Measurements from ENCODE around the gene KCNQ4.

KCNQ4 gene

DNA sequence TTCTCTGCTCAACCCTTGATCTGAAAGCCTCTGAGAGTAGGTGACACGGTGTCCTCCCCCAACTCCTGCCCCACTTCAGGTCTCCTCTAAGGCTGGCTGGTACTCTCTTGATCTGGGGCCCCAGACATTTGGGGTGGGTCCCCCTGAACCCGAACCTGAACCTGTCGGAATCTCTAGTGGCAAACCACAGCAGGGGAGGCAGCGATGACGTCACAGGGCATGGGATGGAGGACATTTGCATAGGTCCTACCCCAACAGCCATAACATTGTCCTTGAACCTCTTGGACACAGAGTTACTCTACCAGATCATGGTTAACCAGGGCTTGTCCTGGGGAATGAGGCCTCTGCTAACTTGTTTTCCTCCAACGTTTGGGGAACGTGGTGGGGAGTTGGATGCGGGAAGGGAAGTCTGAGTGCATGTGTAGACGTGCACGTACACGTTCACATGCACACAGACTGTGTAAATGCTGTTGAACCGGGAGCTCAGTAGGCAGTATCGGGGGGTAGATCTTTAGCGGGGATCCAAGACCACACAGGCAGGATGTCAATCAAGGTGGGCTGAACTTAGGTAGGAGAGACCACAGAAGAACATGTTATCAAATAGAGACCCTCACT, 46.2 kb downstream of the KCNQ4 start:
- no peaks in the 10 kb centered on the region for H3K9me3 ChIP-seq (ENCODE audit: low read length)
- H3K4me3 ChIP-seq (ENCODE audit: low read length), result no peak overlapping the region
- no peaks in the 10 kb centered on the region for H3K27me3 ChIP-seq (ENCODE audit: insufficient read depth, low read length)
- no peaks in the 10 kb centered on the region for H3K36me3 ChIP-seq (ENCODE audit: insufficient read depth, low read length)
- H3K4me1 ChIP-seq (ENCODE audit: insufficient read depth, low read length), result peaks cover 20% of the 10 kb centered on the region
- H2AFZ ChIP-seq (ENCODE audit: low read depth, low read length), result no peak overlapping the region

DNA sequence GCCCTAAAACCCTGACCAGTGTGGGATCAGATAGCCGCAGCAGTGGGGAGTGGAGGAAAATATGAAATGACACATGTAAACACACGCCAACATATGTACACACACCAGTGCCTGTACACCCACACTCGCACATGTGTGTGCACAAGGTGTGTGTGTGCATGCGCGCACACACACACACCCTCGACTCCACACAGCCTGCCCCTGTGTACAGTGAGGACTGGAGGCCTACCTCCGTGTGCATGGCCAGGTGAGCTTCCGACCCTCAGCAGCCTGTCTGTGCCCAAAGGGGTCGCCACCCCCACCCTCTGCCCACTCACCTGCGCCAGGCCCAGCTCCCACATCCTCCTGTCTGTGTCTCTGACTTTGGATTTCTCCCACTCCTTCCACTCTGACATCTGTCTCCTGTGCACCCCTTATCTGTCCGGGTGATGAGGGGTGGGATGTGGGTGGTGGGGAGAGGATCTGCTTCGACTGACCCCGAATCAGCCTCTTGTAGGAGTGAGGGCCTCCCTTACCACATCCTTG, 46.9 kb downstream of the KCNQ4 start:
- H3K27me3 ChIP-seq (ENCODE audit: insufficient read depth, low read length), result no peaks in the 10 kb centered on the region
- H3K9me3 ChIP-seq (ENCODE audit: low read length), result no peaks in the 10 kb centered on the region
- H3K4me1 ChIP-seq (ENCODE audit: insufficient read depth, low read length), result peaks cover 13% of the 10 kb centered on the region
- H3K36me3 ChIP-seq (ENCODE audit: insufficient read depth, low read length), result no peaks in the 10 kb centered on the region
- no peak overlapping the region for H3K4me3 ChIP-seq (ENCODE audit: low read length)
- no peak overlapping the region for H2AFZ ChIP-seq (ENCODE audit: low read depth, low read length)

DNA sequence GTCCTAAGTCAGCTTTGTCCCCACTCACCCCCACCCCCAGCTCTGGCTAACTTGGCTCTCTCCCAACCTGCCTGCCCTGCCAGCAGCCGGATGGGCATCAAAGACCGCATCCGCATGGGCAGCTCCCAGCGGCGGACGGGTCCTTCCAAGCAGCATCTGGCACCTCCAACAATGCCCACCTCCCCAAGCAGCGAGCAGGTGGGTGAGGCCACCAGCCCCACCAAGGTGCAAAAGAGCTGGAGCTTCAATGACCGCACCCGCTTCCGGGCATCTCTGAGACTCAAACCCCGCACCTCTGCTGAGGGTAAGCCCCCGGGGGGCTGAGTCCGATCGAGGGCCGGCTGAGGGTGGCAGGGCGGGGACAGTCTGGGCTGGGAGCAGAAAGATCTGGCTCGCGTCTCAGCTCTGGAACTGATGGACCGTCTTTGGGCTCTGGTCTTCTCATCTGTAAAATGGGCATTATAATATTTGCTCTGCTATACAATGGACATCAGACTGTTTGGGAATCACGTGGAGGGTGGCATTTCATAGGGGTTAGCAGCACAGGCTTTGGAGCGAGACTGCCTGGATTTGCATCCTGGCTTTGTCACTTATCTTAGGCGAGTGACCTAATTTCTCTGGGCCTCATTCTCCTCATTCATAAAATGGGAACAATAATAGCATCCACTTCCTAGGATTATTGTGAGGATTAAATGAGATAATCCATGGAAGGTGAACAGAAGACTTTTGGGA, 47.6 kb downstream of the KCNQ4 start:
- Histone ChIP-seq H3K9me3 (ENCODE audit: low read length) (no peaks in the 10 kb centered on the region), H3K36me3 (ENCODE audit: insufficient read depth, low read length) (no peaks in the 10 kb centered on the region), H3K27me3 (ENCODE audit: insufficient read depth, low read length) (no peaks in the 10 kb centered on the region), H2AFZ (ENCODE audit: low read depth, low read length) (no peak overlapping the region), H3K4me3 (ENCODE audit: low read length) (no peak overlapping the region), H3K4me1 (ENCODE audit: insufficient read depth, low read length) (peaks cover 6% of the 10 kb centered on the region)

DNA sequence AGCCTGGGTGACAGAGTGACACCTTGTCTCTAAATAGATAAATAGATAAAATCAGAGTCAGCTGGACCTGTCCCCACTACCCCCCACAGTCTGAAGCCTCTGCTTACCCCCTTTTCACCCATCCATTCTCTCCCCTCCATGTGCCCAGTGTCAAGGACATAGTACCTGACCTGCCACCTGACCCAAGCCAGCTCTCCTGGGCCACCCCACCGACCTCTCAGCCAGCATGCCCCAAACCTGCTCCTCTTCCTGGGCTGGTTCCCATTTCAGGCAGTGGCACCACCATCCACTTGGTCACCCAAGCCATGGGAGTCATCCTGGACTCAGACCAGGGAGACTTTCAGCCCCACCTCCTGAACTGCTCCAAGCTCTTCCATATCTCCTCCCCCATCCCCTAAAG, 50.4 kb downstream of the KCNQ4 start:
- no peaks in the 10 kb centered on the region for H3K4me1 ChIP-seq (ENCODE audit: insufficient read depth, low read length)
- no peaks in the 10 kb centered on the region for H3K36me3 ChIP-seq (ENCODE audit: insufficient read depth, low read length)
- H2AFZ ChIP-seq (ENCODE audit: low read depth, low read length), result no peak overlapping the region
- H3K27me3 ChIP-seq (ENCODE audit: insufficient read depth, low read length), result no peaks in the 10 kb centered on the region
- H3K4me3 ChIP-seq (ENCODE audit: low read length), result no peak overlapping the region
- no peaks in the 10 kb centered on the region for H3K9me3 ChIP-seq (ENCODE audit: low read length)

DNA sequence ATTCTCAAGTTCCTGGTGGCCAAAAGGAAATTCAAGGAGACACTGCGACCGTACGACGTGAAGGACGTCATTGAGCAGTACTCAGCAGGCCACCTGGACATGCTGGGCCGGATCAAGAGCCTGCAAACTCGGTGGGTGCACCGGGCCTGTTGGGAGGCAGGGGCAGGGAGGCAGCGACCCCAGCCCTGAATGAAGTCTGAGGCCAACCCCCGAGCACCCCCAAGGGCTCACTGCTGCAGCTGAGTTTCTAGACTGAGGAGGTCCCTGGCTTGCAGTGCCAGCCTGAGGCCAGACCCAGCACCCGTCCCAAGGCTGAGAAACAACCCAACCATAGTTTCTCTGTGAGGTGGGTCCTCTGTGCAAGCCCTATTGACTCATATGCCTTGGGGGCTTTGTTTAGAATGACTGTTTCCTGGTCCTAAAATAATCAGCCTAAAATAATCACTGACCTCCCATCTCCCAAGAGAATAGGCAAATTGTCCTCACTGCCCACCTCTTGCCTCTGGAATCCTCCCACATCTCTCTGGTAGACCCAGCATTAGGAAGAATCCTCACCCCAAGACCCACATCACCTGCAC, 51.5 kb downstream of the KCNQ4 start:
- no peak overlapping the region for H3K4me3 ChIP-seq (ENCODE audit: low read length)
- no peaks in the 10 kb centered on the region for H3K9me3 ChIP-seq (ENCODE audit: low read length)
- H2AFZ ChIP-seq (ENCODE audit: low read depth, low read length), result no peak overlapping the region
- H3K27me3 ChIP-seq (ENCODE audit: insufficient read depth, low read length), result no peaks in the 10 kb centered on the region
- no peaks in the 10 kb centered on the region for H3K36me3 ChIP-seq (ENCODE audit: insufficient read depth, low read length)
- H3K4me1 ChIP-seq (ENCODE audit: insufficient read depth, low read length), result no peaks in the 10 kb centered on the region

DNA sequence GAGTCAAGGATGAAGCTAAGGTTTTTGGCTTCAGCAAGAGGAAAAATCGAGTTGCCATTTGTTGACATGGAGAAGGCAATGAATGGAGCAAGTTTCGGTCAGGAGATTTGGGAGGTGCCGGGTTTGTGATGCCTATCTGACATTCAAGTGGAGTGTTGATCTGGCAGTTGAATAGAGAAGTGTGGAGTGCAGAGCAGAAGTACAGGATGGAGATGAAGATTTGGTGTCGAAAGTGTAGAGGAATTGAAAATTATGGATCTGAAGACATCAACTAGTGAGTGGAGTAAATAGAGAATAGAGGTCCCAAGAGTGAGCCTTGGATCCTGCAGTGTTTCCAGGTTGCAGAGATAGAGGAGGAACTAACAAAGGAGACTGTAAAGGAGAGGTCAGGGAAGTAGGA, 52.7 kb downstream of the KCNQ4 start:
- Histone ChIP-seq H3K27me3 (ENCODE audit: insufficient read depth, low read length) (no peaks in the 10 kb centered on the region), H3K9me3 (ENCODE audit: low read length) (no peaks in the 10 kb centered on the region), H3K4me1 (ENCODE audit: insufficient read depth, low read length) (no peaks in the 10 kb centered on the region), H3K4me3 (ENCODE audit: low read length) (no peak overlapping the region), H3K36me3 (ENCODE audit: insufficient read depth, low read length) (no peaks in the 10 kb centered on the region), H2AFZ (ENCODE audit: low read depth, low read length) (no peak overlapping the region)

DNA sequence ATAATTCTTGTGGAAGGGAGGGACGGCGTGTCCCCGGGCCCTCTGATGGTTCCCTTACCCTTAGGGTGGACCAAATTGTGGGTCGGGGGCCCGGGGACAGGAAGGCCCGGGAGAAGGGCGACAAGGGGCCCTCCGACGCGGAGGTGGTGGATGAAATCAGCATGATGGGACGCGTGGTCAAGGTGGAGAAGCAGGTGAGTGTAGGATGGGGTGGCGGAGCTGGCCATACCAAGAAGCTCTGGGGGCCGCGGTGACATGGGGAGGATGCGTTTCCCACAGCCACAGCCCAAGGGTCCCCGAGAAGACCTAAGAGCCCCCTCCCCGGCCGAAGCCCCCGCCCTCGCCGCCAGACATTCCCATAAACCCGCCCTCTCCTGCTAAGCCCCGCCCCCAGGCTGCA, 54.0 kb downstream of the KCNQ4 start:
- no peaks in the 10 kb centered on the region for H3K36me3 ChIP-seq (ENCODE audit: insufficient read depth, low read length)
- H3K27me3 ChIP-seq (ENCODE audit: insufficient read depth, low read length), result no peaks in the 10 kb centered on the region
- H3K4me1 ChIP-seq (ENCODE audit: insufficient read depth, low read length), result no peaks in the 10 kb centered on the region
- H2AFZ ChIP-seq (ENCODE audit: low read depth, low read length), result no peak overlapping the region
- H3K9me3 ChIP-seq (ENCODE audit: low read length), result peaks cover under 1% of the 10 kb centered on the region
- no peak overlapping the region for H3K4me3 ChIP-seq (ENCODE audit: low read length)

DNA sequence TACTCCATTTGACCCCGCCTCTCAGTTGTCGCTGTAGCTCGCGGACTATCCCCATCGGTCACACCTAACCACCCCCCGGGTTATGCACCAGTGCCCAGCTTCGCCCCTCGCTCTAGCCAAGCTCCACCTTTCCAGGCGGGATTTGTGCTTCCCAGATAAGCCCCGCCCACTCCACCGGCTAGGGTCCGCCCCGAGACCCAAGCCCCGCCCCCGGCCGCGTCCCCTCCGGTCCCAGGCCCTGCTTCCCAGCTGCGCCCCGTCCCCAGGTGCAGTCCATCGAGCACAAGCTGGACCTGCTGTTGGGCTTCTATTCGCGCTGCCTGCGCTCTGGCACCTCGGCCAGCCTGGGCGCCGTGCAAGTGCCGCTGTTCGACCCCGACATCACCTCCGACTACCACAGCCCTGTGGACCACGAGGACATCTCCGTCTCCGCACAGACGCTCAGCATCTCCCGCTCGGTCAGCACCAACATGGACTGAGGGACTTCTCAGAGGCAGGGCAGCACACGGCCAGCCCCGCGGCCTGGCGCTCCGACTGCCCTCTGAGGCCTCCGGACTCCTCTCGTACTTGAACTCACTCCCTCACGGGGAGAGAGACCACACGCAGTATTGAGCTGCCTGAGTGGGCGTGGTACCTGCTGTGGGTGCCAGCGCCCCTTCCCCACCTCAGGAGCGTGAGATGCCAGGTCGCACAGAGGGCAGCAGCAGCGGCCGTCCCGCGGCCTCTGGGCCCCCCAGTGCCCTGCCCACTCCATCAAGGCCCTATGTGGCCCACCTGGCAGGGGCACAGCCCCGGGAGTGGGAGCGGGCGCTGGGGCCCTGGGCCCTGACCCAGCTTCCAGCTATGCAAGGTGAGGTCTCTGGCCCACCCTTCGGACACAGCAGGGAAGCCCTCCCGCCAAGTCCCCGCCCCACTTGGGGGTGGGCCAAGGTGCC, 54.7 kb downstream of the KCNQ4 start:
- H3K36me3 ChIP-seq (ENCODE audit: insufficient read depth, low read length), result no peaks in the 10 kb centered on the region
- no peak overlapping the region for H2AFZ ChIP-seq (ENCODE audit: low read depth, low read length)

DNA sequence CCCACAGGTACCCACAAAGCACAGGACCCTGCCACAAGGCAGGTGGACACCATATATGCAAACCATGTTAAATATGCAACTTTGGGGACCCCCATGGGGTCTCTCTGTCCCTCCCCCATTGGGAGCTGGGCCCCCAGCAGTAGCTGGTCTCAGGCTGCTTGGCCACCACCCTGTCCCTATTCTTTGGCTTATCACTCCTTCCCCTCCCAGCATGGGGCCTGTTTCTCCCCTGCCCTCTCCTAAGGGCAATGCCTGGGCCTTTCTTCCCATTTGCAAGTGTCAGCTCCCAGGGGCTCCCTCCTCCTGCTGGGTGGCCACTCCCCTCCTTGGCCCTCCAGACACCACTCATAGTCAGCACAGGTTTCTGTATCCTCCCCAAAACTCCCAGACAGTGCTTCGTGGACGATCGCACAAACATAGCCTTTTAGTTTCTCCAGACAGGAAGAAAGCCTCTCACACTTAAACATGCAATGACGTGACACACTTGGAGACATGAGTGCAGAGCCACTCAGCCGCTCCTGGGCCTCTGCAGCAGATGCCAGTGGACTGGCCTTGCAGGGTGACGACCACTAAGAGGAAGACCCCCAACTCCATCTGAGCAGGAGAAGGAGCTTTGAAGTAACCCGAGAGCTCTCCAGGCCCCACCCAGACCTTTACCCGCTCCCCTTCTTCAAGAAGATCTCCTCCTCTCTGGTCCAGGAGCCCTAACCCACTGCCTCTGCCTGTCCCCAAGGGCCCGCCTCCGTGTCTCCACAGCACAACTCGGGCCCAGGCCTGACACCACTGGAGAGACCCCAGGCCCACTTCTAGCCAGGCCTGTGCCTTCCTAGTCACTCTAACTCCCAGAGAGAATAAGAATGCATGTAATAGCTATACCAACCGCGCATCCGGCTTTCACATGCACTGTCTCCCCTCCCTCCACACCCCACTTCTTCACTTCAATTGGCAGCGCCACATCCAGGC, 55.7 kb downstream of the KCNQ4 start:
- Histone ChIP-seq H3K36me3 (ENCODE audit: insufficient read depth, low read length) (no peaks in the 10 kb centered on the region), H3K4me1 (ENCODE audit: insufficient read depth, low read length) (no peaks in the 10 kb centered on the region), H3K27me3 (ENCODE audit: insufficient read depth, low read length) (no peaks in the 10 kb centered on the region), H3K4me3 (ENCODE audit: low read length) (no peak overlapping the region), H3K9me3 (ENCODE audit: low read length) (peaks cover 2% of the 10 kb centered on the region), H2AFZ (ENCODE audit: low read depth, low read length) (no peak overlapping the region)

More for the DNA sequence above, 54.7 kb downstream of the KCNQ4 start:
- no peak overlapping the region for H3K4me3 ChIP-seq (ENCODE audit: low read length)
- H3K4me1 ChIP-seq (ENCODE audit: insufficient read depth, low read length), result no peaks in the 10 kb centered on the region
- H3K9me3 ChIP-seq (ENCODE audit: low read length), result peaks cover 2% of the 10 kb centered on the region
- H3K27me3 ChIP-seq (ENCODE audit: insufficient read depth, low read length), result no peaks in the 10 kb centered on the region

DNA sequence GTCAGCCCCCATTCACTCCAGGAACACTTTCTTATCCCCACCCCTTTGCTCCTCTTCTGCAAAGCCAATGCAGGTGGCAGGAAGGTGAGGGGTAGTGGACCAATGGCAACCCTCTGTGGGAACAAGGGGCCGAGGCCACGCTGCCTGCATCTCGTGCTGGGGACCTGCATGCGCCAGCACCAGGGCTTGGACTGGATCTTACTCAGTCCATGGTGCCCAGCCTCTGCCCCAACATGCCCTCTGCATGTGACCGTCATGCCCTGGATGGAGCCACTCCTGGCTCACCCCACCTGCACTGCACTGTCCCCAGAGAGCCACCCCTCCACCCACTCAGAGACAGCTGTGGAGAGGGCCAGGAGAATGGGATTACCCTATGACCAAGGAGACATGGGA, 56.4 kb downstream of the KCNQ4 start:
- H3K9me3 ChIP-seq (ENCODE audit: low read length), result peaks cover 2% of the 10 kb centered on the region
- H3K36me3 ChIP-seq (ENCODE audit: insufficient read depth, low read length), result no peaks in the 10 kb centered on the region
- no peaks in the 10 kb centered on the region for H3K4me1 ChIP-seq (ENCODE audit: insufficient read depth, low read length)

DNA sequence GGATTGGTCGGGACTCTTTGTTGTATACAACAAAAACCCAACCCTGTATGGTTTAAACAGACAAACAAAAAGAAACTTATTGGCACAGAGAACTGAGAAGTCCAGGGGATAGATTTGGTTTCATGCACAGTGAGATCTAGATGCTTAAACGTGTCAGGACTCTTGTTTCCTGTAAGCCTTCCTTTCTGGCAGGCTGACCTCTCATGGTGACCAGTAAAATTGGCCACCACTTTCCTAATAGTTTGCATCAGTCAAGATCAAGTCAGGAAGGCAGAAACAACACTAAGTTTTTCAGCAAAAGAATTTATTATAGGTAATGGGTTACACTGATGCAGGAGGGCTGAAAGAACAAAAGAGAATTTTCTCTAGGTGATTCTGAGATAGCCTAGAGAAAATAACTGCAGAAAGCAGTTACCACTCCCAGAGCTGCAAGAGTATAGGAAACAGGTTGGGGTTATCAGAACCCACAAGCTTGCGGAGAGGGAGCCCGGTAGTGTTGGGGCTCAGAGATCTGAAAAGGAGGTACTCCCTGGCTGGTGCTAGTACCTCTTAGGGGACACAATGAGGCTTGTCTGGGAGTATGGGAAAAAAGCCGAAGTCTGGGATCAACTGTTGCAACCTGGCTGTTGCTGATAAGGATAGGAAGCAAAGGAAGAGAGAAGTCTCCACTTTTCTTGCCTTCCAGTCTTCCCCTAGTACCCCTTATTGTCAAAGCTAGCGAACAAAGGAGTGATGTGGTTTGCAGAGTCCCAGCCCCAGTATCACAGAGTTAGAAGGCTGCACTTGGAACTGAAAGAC, 57.1 kb downstream of the KCNQ4 start:
- no peaks in the 10 kb centered on the region for H3K36me3 ChIP-seq (ENCODE audit: insufficient read depth, low read length)
- no peak overlapping the region for H2AFZ ChIP-seq (ENCODE audit: low read depth, low read length)
- H3K4me1 ChIP-seq (ENCODE audit: insufficient read depth, low read length), result no peaks in the 10 kb centered on the region
- peaks cover 2% of the 10 kb centered on the region for H3K9me3 ChIP-seq (ENCODE audit: low read length)
- H3K27me3 ChIP-seq (ENCODE audit: insufficient read depth, low read length), result peaks cover 2% of the 10 kb centered on the region
- H3K4me3 ChIP-seq (ENCODE audit: low read length), result no peak overlapping the region

More for the DNA sequence above, 56.4 kb downstream of the KCNQ4 start:
- H3K27me3 ChIP-seq (ENCODE audit: insufficient read depth, low read length), result no peaks in the 10 kb centered on the region
- H3K4me3 ChIP-seq (ENCODE audit: low read length), result no peak overlapping the region
- H2AFZ ChIP-seq (ENCODE audit: low read depth, low read length), result no peak overlapping the region
